Fibroblast of lung (primary cell): ENCODE results near the gene MBOAT2.

ENCODE experiments used
- CTCF ChIP-seq, 2 donors: IDR thresholded peaks in 1 of 2; conservative IDR thresholded peaks in 1 of 2; 1 replicate in 1 of 2; 2 replicates in 1 of 2; pipeline ENCODE4 v1.5.1; 2011 to 2012; ENCODE audit warnings: low read length in 2 of 2, control low read depth in 1 of 2, inconsistent platforms in 1 of 2, low read depth in 1 of 2, mild to moderate bottlenecking in 1 of 2
- EZH2 ChIP-seq: IDR thresholded peaks from 2 replicates; pipeline ENCODE4 v1.5.1; 2012; ENCODE audit warnings: low read length, control low read depth, mild to moderate bottlenecking; ENCODE audit errors: missing control alignments

- TF ChIP-seq CTCF (conservative IDR thresholded peaks at IDR 0.05 in 1 of 2, IDR thresholded peaks at IDR 0.05 in 1 of 2; ENCODE audit: low read depth in 1 of 2, low read length in 2 of 2), result no peak
- no peak for TF ChIP-seq EZH2
Measured at GRCh38 chr2:8886202-8886518, 117.3 kb downstream of the MBOAT2 start.
